Erythroblast (primary cell): ENCODE results near the gene TEX2.
A peak's percentile ranks its signal among the peaks of the same experiment; 100 is the strongest.

ENCODE experiments used
- DNase-seq, 2 experiments: peaks; one replicate each; lab custom pipeline; 2025; lab: John Stamatoyannopoulos, UW
- GATA1 ChIP-seq: IDR thresholded peaks from 2 replicates; pipeline ENCODE4 v1.6.1; 2011; ENCODE audit warnings: low read depth, mild to moderate bottlenecking, control low read depth, low read length, moderate library complexity
- POLR2A ChIP-seq: IDR thresholded peaks from 2 replicates; pipeline ENCODE4 v1.6.1; 2011; ENCODE audit warnings: mild to moderate bottlenecking, low read length

TEX2 gene

GRCh38 chr17:64278614-64279013 lies 15.6 kb upstream of the TEX2 start:
- no peak for TF ChIP-seq POLR2A
- no peak for TF ChIP-seq GATA1
- DNase-seq = no peak

DNA sequence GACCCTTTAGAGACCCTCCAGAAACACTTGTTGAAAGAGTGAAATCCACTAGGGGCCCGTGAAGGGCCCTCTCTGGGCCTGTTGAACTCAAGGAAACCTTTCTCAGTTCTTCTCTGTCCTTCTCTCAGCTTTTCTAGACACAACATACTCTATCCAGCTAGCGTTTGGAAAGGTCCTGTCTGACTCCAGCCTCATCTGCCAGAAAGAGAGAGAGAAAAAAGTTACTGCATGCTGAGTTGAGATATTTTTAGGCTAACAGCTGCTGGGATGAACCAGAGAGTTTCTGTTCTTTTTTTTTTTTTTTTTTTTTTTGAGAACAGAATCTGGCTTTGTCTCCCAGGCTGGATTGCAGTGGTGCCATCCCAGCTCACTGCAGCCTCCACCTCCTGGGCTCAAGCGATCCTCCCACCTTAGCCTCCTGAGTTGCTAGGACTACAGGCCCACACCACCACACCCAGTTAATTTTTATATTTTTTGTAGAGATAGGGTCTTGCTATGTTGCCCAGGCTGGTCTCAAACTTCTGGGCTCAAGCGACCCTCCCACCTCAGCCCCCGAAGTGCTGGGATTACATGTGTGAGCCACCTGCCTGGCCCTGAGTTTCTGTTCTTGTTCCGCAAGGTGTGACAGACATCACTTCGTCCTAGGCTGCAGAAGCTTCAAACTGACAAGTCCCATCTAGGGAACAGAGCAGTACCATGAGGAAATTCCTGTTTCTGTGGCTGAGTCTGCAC lies 14.9 kb upstream of the TEX2 start:
- no peak for DNase-seq
- TF ChIP-seq POLR2A = no peak
- TF ChIP-seq GATA1 = no peak

DNA sequence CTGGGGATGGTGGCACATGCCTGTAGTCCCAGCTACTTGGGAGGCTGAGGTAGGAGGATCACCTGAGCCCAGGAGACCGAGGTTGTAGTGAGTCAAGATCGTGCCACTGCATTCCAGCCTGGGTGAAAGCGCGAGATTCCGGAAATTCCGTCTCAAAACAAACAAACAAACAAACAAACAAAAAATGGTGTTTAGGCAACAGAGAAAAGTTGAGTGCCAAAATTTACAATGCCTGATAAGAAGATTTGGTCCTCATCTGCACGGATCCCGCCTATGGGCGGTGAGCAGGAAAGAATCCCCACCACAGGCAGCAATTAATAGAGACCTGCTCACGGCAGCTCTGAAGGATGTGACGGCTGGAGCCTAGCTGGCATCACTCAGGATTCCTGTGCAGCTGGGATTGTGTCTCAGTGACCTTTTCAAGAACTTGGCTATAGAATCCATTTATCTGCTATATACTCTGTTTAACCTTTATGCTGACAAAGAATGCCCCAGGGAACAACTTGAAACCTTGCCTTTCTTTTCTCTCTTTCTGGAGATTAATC lies 14.0 kb upstream of the TEX2 start:
- TF ChIP-seq POLR2A (no peak), GATA1 (no peak)
- DNase-seq = no peak

GRCh38 chr17:64275016-64275415 lies 12.0 kb upstream of the TEX2 start:
- no peak for DNase-seq
- TF ChIP-seq POLR2A (no peak), GATA1 (no peak)

- TF ChIP-seq POLR2A (no peak), GATA1 (no peak)
- DNase-seq = no peak
These were observed 9.9 kb upstream of the TEX2 start for GRCh38 chr17:64273006-64273405.

DNA sequence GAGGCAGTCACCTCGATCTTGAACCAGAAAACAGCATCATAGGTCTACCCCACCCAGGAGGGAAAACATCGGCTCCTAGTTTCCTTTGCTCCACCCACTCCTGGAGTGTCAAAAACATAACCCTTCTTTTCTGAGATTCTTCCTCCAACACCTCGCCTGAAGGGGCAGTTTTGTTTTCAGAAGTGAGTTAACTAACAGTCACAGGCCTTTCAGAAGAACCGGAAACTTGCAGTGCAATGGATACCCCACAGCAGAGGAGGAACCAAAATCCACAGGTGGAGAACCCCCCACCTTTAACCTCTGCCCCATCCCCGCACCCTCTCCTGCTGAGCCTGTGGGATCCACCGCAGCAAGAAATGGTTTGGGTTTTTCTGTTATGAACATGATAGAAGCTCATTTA lies 7.8 kb upstream of the TEX2 start:
- no peak for DNase-seq
- TF ChIP-seq POLR2A = no peak
- no peak for TF ChIP-seq GATA1

- TF ChIP-seq GATA1 (no peak), POLR2A (no peak)
- DNase-seq = no peak
These were observed 6.9 kb upstream of the TEX2 start for GRCh38 chr17:64269687-64270649.

DNA sequence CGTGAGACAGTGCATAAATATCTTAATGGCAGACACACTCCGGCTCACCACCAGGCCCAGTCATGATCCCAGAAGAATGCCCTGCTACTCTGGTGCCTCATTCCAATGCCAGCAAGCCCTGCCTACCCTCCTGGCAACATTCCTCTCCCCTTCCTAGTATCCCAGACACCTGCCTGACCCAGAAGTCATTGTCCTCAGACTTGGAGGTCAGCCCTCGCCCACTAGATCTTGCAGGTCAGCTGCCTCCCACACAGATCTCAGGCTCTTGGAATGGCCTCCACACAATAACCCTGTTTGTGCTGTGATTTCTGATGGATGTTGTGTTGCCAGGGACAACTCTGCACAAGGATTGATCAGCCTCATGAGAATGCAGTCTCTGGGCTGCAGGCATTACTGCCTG lies 1.8 kb upstream of the TEX2 start:
- no peak for DNase-seq
- TF ChIP-seq GATA1 (no peak), POLR2A (no peak)

GRCh38 chr17:64262198-64262999 lies 661 bp downstream of the TEX2 start:
- TF ChIP-seq GATA1 (no peak), POLR2A (peak; percentile 21)
- DNase-seq = peak; percentile 76 to 83

DNA sequence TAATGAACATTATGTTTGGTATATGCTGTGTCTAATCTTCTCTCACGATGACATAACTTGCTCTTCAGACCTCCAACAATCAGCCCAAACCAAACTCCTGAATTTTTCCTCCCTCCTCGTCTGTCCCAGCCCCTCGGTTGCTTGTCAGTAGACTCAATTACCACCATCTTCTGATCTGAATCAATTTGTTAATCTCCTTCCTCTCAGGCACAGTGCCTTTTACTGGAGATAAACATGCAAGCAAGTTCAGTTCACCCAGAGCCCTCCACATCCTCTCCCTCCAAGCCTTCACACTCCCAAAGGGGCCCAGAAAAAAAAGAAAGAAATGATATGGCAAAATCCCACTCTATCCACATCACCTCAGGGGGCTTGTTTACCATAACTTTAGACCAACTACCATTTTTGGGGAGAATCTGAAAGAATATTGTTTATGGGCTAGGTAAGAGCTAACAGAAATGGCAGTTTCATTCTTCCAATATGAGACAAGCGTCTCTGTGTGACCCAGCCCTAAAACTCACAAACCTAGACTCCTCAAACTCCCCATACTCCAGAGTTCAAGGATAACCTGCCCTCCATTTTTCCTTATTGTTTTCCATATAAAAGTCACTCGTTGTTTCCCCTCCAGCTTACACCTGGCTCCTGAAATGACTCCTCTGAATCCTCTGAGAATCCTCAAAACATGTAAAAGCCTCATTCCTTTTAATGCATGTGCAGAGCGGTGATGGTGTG lies 1.5 kb downstream of the TEX2 start:
- peak; percentile 63 to 87 for DNase-seq
- peak; percentile 31 for TF ChIP-seq POLR2A
- no peak for TF ChIP-seq GATA1

DNA sequence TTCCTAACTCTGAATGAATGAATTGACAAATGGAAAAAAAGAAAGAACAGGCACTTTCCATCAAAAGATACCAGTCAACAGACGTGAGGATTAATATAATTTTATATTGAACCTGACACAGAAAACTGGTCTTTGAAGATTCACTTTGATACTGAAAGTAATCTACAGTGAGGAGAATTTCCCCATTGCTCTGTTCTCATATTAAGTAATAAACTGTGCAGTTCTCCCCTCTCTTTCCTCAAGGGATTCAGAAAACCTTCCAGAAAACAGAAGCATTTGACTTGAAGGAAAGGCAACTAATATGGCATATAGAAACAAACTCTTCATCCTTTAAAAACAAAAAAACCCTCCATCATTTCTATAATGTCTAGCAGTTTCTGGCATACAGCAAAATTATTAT lies 2.2 kb downstream of the TEX2 start:
- DNase-seq = no peak
- no peak for TF ChIP-seq GATA1
- no peak for TF ChIP-seq POLR2A

DNA sequence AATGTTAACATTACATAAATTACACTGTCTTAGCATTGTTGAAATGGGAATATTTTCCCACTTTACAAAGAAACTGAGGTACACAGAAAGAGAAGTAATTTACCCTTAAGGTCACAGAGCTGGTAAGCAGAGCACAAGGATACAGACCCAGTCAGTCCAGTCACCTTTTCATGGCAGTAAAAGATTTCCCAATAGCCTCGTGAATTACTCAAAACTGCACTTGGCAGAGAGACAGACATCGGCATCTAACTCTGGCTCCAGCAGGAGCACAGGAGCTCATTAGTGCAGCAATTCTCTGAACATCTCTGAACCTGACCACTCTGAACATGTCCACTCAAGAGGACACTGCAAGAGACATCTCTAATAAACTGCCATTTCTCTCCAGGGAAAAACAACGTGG lies 3.1 kb downstream of the TEX2 start:
- TF ChIP-seq GATA1 (no peak), POLR2A (no peak)
- no peak for DNase-seq

GRCh38 chr17:64259426-64259825 lies 3.6 kb downstream of the TEX2 start:
- TF ChIP-seq GATA1 = no peak
- TF ChIP-seq POLR2A = no peak

More at GRCh38 chr17:64259426-64259825, 3.6 kb downstream of the TEX2 start:
- DNase-seq = no peak
